Gastroesophageal sphincter (tissue), 2 donors: ENCODE results near the gene ULK4.
A peak's percentile ranks its signal among the peaks of the same experiment; 100 is the strongest.

ENCODE experiments used
- POLR2A ChIP-seq, 2 donors: fragments of 450-650 bp; IDR thresholded peaks; one replicate each; pipeline ENCODE4 v1.6.1; 2017; ENCODE audit warnings: antibody characterized with exemption in 2 of 2, mild to moderate bottlenecking in 2 of 2, moderate library complexity in 1 of 2
- POLR2AphosphoS5 ChIP-seq: sonication (generic); formaldehyde crosslinking; IDR thresholded peaks from one replicate; pipeline ENCODE4 v1.6.1; 2017; ENCODE audit warnings: antibody characterized with exemption

GRCh38 chr3:41224120-41224806, 737.6 kb downstream of the ULK4 start:
- TF ChIP-seq POLR2A (IDR thresholded peaks at IDR 0.05) (no peak), POLR2AphosphoS5 (peak; percentile 72)
